ENCODE results near the gene PANK3.
"Not testable (repeated sequence)": the region's sequence is repeated elsewhere in the genome, so short reads cannot be mapped to it uniquely, and the experiment has no call there.

Gene PANK3

GRCh38 chr5:168550656-168551055, 28.5 kb downstream of the PANK3 start:
- no peak for DNase-seq (ENCODE audit: low read depth)

- no peak for DNase-seq (ENCODE audit: low read depth)
Measured at GRCh38 chr5:168549554-168549953, 29.6 kb downstream of the PANK3 start.

- DNase-seq (ENCODE audit: low read depth), result no peak
Measured at GRCh38 chr5:168537176-168537575, 42.0 kb downstream of the PANK3 start.

GRCh38 chr5:168534351-168534750, 44.8 kb downstream of the PANK3 start:
- not testable (repeated sequence) for DNase-seq (ENCODE audit: low read depth)

- DNase-seq (ENCODE audit: low read depth), result no peak
Measured at GRCh38 chr5:168531987-168532864, 46.9 kb downstream of the PANK3 start.

GRCh38 chr5:168531191-168531590, 48.0 kb downstream of the PANK3 start:
- DNase-seq (ENCODE audit: low read depth), result no peak

GRCh38 chr5:168530621-168531150, 48.5 kb downstream of the PANK3 start:
- DNase-seq (ENCODE audit: low read depth), result no peak

- no peak for DNase-seq (ENCODE audit: low read depth)
Measured at GRCh38 chr5:168529374-168530234, 49.6 kb downstream of the PANK3 start.

- DNase-seq (ENCODE audit: low read depth), result peak; percentile 9
Measured at GRCh38 chr5:168528521-168529373, 50.4 kb downstream of the PANK3 start, which contains the start of gene FBLL1. FBLL1 (plus strand) TSS chr5:168529305; CDS start chr5:168529505, 200 bp downstream.

- DNase-seq (ENCODE audit: low read depth), result no peak
Measured at GRCh38 chr5:168527756-168528295, 51.3 kb downstream of the PANK3 start.

GRCh38 chr5:168525856-168526255, 53.3 kb downstream of the PANK3 start:
- no peak for DNase-seq (ENCODE audit: low read depth)

- no peak for DNase-seq (ENCODE audit: low read depth)
Measured at GRCh38 chr5:168513861-168514428, 65.2 kb downstream of the PANK3 start.

- DNase-seq (ENCODE audit: low read depth), result no peak
Measured at GRCh38 chr5:168502563-168503237, 76.5 kb downstream of the PANK3 start.

Measured in stimulated activated CD8-positive, alpha-beta memory T cell treated with anti-CD3 and anti-CD28 coated beads, Interleukin-7, amount 100 ng/mL, for 24 hours (primary cell).